RKO (cell line): Measurements from ENCODE around the gene FAM216B.
"Not testable (repeated sequence)": the region's sequence is repeated elsewhere in the genome, so short reads cannot be mapped to it uniquely, and the experiment has no call there.

Source experiments
- DNase-seq: peaks from one replicate; pipeline ENCODE4 v3.0.0-alpha.2; 2016; ENCODE audit warnings: low spot score

FAM216B gene

DNA sequence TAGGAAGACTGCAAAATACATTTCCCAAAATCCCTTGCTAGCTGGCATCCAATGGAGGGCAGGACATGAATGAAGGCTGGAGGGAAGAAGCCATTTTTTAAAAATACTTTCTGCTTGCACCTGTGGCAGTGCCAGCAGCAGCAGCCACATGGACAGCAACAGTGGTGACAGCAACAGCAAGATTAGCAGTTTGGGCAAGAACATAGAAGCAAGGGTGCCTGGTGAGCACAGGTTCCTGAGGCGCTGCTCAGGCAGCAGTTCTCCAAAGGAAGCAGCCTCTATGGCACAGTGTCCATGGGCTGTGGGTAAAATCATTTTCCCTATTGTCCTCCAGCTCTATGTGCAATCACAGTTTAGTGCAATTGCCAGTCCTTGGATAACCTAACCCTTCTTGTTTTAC, 1.3 kb upstream of the FAM216B start:
- no peak for DNase-seq

- DNase-seq = no peak
Observed at GRCh38 chr13:42786715-42787114, 5.3 kb downstream of the FAM216B start.

DNA sequence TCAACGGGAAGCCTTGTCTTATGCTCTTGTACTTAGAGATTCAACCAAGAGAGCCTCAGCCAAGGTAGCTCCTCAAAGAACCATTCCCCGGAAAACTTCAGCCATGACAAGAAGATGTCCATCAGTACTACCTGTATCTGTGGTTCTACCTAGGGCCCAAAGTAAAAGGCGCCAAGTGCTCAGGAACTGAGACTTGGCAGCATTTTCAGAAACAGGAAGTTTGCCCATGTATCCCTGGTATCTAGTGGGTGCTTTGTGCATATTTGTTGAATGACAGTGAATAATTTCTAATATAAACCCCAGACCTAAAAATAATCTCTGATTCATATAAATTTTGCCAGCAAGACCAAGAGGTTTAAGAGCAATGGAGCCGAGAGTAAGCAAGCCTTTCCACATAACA, 7.2 kb downstream of the FAM216B start:
- DNase-seq = no peak

DNA sequence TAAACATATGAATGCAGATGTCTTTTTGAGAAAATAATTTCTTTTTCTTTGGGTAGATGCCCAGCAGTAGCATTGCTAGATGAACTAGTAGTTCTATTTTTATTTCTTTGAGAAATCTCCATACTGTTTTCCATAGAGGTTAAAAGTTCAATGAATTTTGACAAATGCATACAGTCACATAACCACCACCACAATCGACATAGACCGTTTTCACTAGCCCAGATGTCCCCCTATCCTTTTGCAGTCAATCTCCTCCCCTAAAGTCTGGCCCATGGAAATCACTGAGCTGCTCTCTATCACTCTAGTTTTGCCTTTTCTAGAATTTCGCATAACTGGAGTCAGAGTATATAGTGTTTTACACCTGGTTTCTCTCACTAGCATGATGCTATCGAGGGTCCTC, 10.8 kb downstream of the FAM216B start:
- DNase-seq = no peak

GRCh38 chr13:42794577-42795275, 13.3 kb downstream of the FAM216B start:
- no peak for DNase-seq

- no peak for DNase-seq
Observed at GRCh38 chr13:42795666-42796065, 14.3 kb downstream of the FAM216B start.

DNA sequence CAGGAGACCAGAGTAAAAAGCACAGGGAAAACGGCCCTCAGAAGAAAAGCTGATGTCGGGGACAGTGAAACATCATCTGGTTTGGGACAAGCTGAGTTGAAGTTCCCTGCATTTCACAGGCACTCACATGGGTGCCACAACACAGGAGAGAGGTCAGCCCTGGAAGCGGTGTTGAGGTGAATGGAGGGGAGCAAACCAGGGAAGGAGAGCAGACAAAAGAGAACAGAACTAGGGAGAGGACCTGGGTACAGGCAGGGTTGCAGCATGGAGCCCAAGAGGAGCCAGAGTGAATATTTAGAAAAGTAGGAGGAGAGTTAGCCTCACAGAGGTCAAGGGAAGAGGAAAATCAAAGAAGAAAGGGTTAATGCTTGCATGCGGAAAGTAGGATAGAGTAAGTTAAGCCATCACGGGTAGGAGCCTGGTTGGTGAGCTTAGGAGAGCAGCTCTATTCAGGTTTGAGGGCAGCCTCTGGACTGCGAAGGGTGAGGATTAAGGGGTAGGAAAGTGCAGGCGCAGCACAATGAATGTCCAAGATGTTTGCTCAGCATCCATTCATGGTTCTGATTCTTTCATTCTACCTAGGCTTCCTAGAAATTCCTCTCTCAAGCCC, 15.5 kb downstream of the FAM216B start:
- no peak for DNase-seq

GRCh38 chr13:42798118-42798517, 16.7 kb downstream of the FAM216B start:
- no peak for DNase-seq

DNA sequence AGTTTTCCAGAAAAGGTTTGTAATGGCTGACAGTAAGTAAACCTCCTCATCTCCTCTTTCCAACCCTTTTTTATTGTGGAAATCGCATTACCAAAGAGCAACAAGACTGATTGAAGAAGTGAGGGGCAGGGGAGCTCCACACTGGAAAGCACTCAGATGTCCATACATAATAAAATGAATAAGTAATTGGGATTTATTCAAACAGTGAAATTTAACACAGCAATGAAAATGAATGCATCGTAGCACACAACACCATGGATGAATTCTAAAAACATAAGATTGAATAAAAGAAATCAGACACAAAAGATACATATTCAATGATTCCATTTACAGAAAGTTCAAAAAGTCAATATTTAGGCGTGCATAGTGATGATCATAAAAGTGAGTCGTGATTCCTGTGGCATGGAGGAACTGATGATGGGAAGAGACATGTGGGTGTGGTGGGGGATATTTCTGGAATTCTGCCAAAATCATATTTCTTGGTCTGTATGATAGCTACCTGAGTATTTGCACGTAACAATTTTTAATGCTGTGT, 18.8 kb downstream of the FAM216B start:
- DNase-seq = no peak

- DNase-seq = no peak
Observed at GRCh38 chr13:42803563-42804204, 22.3 kb downstream of the FAM216B start.

DNA sequence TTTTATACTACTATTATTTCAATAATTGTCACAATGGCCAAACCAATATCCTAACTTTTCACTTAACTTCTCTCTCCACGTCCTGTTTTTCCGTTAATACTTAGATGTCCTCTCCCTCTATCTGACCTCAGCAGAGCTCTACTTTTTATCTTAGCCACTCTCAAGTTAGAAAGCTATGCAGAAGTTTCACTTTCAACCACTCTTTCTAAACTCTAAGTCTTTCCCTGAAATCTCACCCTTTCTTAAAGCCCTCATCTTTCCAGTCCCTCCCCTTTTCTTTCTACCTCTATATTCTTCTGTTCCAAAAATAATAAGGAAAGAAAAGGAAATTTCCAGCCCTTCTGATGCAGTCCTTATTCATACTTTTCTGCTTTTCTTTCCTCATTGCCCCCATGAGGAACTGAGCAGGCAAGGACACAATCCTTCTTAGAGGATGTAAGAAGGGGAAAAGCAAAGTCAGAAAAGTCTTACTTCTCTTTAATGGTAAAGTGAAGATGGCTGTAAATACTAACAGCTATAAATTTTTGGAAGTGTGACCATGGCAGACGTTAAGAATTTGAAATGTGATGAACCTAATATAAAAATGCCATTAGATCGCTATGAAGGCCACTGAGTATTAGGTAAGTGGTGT, 23.0 kb downstream of the FAM216B start:
- no peak for DNase-seq

DNA sequence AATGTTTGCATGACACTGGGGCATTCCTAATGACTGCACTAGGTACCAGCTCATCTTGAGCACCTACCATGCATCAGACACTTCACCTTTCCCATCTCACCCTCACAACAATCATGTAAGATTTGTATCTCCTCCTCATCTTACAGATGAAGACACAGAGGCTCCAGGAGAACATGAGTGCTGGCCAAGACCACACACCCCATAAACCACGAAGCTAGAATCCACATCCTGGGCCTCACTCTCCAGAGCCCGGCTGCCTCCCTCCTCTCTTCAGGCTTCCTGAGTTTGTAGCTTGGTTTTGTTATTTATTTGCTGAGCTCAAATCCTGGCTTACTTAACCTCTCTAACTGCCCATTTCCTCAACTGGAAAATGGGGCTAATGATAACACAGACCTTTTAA, 25.9 kb downstream of the FAM216B start:
- DNase-seq = no peak

- DNase-seq = peak; percentile 11
Observed at GRCh38 chr13:42807866-42808265, 26.5 kb downstream of the FAM216B start.

- no peak for DNase-seq
Observed at GRCh38 chr13:42808341-42808940, 27.1 kb downstream of the FAM216B start.

GRCh38 chr13:42812316-42812715, 30.9 kb downstream of the FAM216B start:
- DNase-seq = no peak

- peak; percentile 29 for DNase-seq
Observed at GRCh38 chr13:42814868-42815267, 33.5 kb downstream of the FAM216B start.

GRCh38 chr13:42815681-42816080, 34.3 kb downstream of the FAM216B start:
- no peak for DNase-seq

GRCh38 chr13:42816538-42816937, 35.2 kb downstream of the FAM216B start:
- no peak for DNase-seq

GRCh38 chr13:42819687-42820086, 38.3 kb downstream of the FAM216B start:
- not testable (repeated sequence) for DNase-seq

GRCh38 chr13:42820451-42820850, 39.1 kb downstream of the FAM216B start:
- no peak for DNase-seq

DNA sequence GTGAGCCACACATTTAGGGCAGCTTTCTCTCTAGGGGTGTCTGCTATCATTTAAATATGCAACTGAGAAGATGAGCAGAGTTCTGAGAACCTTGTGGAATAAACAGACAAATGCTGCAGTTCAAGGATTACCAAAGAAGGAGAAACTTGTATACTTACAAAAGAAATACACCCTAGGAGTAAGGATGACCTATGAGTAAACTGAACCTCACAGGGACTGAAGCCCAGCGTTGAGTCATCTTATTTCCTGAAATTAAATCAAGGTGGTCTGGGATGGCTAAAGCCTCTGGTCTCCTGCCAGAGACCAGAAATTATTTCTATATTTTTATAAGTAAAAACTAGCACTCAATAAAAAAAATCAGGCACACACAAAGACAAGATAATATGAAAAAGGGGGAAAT, 40.1 kb downstream of the FAM216B start:
- no peak for DNase-seq

DNA sequence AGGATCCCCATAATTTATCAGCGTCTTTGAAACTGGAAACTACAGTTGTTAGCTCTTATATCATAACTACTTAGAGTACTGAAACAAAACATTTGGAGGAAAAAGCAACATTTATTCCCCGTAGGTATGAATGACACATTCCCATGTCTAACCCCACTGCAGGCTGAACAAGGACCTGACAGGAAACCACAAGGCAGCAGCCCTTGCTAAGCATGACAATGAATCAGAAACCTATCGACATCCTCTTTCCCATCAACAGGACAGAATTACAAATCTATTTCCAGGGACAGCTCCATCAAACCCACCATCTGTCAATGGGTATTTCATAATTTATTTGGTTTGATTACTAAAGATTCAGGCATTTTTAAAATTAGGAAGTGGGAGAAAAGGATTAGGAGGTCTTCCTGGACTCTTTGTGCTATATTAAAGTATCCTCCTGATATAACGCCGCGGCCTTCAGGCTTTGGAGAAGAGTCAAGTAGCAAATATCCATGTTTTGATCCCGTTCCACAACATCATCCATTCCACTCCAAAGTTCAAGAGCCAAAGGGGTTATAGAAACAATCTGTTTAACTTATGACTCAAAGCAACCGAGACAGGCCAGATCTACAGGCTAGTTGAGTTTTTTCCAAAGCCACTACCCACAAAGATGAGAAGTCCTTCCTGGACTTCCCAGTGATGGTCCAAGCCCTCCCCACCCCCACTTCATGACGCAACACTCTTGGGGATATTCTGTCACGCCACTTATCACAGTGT, 51.1 kb downstream of the FAM216B start:
- DNase-seq = no peak
